ENCODE data around the gene EDIL3.
"Not testable (repeated sequence)": the region's sequence is repeated elsewhere in the genome, so short reads cannot be mapped to it uniquely, and the experiment has no call there.

The EDIL3 gene

GRCh38 chr5:84057211-84057610, 327.5 kb downstream of the EDIL3 start:
- TF ChIP-seq, protein P1, sequence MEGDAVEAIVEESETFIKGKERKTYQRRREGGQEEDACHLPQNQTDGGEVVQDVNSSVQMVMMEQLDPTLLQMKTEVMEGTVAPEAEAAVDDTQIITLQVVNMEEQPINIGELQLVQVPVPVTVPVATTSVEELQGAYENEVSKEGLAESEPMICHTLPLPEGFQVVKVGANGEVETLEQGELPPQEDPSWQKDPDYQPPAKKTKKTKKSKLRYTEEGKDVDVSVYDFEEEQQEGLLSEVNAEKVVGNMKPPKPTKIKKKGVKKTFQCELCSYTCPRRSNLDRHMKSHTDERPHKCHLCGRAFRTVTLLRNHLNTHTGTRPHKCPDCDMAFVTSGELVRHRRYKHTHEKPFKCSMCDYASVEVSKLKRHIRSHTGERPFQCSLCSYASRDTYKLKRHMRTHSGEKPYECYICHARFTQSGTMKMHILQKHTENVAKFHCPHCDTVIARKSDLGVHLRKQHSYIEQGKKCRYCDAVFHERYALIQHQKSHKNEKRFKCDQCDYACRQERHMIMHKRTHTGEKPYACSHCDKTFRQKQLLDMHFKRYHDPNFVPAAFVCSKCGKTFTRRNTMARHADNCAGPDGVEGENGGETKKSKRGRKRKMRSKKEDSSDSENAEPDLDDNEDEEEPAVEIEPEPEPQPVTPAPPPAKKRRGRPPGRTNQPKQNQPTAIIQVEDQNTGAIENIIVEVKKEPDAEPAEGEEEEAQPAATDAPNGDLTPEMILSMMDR (IDR thresholded peaks at IDR 0.05; ENCODE audit: extremely low read depth, missing control alignments) = no peak
- DNase-seq (ENCODE audit: low spot score) = no peak

GRCh38 chr5:84045964-84046363, 338.7 kb downstream of the EDIL3 start:
- no peak for DNase-seq (ENCODE audit: low spot score)
- TF ChIP-seq, protein P1 (IDR thresholded peaks at IDR 0.05; ENCODE audit: extremely low read depth, missing control alignments) = no peak

GRCh38 chr5:84036842-84037241, 347.8 kb downstream of the EDIL3 start:
- TF ChIP-seq, protein P1 (IDR thresholded peaks at IDR 0.05; ENCODE audit: extremely low read depth, missing control alignments) = no peak
- DNase-seq (ENCODE audit: low spot score) = no peak

GRCh38 chr5:84032324-84032723, 352.4 kb downstream of the EDIL3 start:
- DNase-seq (ENCODE audit: low spot score) = no peak
- TF ChIP-seq, protein P1 (IDR thresholded peaks at IDR 0.05; ENCODE audit: extremely low read depth, missing control alignments) = no peak

- TF ChIP-seq, protein P1 (IDR thresholded peaks at IDR 0.05; ENCODE audit: extremely low read depth, missing control alignments) = no peak
- DNase-seq (ENCODE audit: low spot score) = no peak
These were observed 356.6 kb downstream of the EDIL3 start for GRCh38 chr5:84028093-84028492.

GRCh38 chr5:84018521-84018920, 366.2 kb downstream of the EDIL3 start:
- not testable (repeated sequence) for DNase-seq (ENCODE audit: low spot score)

GRCh38 chr5:84017523-84018172, 367.0 kb downstream of the EDIL3 start:
- TF ChIP-seq, protein P1 (IDR thresholded peaks at IDR 0.05; ENCODE audit: extremely low read depth, missing control alignments) = no peak
- DNase-seq (ENCODE audit: low spot score) = no peak

DNA sequence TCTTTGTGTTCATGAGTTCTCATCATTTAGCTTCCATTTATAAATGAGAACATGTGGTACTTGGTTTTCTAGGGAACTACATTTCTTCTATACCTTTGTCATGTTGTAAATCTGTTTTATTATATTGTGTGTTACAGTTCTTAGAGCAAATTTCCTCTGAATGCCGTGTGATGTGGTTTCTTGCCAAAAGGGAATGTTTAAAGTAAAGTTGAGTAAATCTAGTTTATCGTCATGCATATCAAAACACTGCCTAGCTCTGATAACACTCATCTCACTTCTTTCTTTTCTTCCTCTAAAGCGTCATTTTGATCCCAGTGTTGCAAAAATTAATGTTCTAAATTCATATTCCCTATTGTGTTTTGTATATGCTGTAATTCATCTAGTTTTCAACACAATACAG, 368.6 kb downstream of the EDIL3 start:
- DNase-seq (ENCODE audit: low spot score) = no peak
- TF ChIP-seq, protein P1 (IDR thresholded peaks at IDR 0.05; ENCODE audit: extremely low read depth, missing control alignments) = no peak

Measured in GM20000 (cell line).